Middle frontal gyrus (tissue), 1 donor: ENCODE measurements around the gene CKLF.
"Not testable (repeated sequence)": the region's sequence is repeated elsewhere in the genome, so short reads cannot be mapped to it uniquely, and the experiment has no call there.

ENCODE experiments used
- DNase-seq: peaks from one replicate; pipeline ENCODE4 v3.0.0-alpha.2; 2015; ENCODE audit warnings: low spot score; ENCODE audit errors: extremely low spot score

CKLF gene

DNA sequence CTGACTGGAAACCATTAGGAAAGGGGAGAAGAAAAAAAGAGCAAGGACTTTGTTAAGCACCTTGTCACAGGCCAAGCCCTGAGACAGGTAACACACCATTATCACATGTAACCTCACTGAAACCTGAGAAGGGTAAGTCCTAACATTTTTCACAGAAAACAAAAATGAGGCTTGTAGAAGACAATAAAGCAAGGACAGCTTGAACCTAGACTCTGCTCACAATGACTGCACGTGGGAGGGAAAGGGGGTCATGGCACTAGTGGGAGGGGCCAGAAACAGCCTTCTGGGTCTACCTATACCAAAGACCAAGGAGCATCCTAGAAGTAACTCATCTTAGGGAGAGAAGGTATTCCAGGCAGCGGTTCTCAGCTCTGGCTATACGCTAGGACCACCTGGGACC is 10.0 kb upstream of the CKLF start:
- no peak for DNase-seq

DNA sequence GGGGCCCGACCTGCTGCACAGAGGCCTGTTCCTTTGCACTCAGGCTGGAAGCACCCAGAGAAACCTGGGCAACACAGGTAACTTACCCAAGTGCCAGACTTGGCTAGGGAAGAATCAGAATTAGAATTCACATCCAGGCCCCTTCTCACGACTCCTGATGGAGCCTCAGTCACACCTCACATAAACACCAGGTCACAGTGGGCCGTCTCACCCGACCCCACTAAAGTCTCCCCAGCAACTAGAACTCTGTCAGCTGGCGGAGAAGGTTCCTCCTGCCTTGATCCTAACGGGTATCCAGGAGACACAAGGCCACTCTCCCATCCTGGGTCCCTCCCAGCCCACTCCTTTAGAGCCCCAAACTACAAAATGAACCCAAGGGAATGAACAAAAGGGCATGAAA is 8.8 kb upstream of the CKLF start:
- DNase-seq = no peak

DNA sequence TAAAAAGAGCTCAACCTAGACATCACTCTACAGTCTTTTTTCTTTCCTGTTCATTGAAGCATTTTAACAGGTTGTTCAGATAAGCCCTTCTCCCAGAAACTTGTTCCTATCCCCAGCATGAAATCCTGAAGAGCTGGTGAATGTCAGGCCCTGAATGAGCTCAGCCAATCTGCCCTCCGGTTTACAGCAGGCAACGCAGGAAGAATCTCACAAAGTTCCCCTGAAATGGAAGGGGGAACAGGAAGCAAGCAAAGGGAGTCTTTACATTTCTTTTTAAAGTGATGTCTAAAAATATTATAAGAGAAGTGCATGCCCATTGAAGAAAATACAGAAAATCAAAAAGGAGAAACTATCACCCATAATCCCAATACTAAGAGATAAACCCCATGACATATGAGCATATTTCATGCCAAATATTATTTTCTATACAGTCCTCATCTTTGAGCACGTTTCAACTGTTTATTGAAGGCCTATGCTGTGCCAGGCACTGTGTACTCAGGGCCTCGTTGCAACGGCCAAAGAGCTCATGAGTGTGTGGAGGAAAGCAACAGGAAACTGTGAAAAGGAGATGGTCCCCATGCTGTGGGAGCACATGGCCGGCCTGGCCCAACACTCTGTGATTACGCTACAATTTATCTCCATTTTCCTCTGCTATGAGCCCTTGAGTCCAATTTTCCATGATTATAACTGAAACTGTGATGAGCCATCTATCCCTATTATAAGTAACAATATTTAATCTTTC is 8.2 kb upstream of the CKLF start:
- no peak for DNase-seq

DNA sequence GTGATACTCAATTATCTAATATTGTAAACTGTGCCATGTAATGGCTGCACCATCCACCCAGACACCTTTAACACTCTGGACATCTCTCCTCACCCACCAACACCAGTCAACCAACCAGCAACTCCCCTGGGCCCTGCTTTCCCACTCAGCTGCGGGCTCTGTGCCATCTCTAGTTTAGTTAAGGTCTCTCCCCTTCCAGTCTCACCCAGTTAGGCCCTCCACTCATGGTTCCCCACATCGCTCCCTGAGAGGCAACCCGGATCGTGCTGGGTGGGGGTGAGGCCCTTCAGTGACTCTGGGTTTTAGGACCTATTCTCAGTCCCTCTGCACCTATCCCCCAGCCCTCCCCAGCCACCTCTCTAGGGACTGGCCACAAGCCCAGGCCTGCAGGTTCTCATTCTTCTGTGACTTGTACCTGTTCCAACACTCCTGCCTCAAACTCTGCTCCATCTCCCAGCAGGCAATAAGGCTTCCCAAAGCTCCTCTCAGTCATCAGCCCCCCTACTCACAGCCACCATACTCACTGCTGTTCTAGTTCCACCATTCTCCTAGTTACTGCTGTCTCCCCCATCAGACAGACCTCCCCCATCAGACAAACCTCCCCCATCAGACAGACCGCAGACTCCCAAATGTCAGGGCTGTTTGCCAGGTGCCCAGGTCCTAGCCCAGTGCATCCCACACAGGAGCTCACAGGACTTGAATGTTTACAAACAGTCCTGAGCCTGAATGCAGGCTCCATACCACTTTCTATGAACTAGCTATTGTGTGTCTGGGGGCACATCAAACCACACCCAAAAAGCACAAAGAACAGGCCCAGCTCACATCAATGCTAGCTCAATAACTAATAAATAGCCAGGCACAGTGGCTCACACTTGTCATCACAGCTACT is 5.0 kb upstream of the CKLF start:
- DNase-seq = no peak

DNA sequence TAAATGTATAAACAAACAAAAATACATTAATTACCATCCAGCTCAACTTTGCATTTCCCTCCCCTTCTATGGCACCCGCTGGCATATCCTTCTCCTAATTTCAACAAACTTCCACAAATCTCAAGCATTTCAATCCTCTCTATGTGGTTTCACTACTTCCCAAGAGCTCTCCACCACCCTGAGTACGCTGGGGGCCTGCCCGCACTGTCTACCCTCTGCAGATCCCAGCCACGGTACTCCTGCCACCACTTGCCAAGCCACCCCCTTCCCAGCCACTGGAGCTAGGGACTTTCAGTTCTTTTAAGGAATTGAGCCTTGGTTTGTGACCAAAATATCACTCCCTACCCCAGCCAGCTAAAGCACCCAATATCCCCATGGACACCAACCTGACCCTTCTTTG is 4.3 kb upstream of the CKLF start:
- no peak for DNase-seq

DNA sequence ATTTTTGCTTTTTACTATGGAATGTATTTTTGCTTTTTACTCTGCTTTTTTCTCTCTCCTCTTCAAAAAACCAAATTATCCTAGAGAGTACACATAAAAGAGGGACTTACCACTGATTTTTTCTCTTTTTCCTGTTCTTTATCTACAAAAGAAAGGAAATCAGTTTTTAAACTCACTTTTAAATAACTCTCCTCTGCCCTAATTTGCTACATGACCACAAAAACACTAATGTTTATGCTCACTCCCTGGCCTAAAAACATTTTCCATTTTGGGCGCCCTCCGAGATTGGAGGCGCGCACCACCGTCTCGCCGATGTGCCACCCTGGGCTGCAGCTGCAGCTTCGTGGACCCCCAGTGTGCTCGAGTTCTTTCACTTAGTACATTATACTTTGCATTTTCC is 3.5 kb upstream of the CKLF start:
- DNase-seq = no peak

DNA sequence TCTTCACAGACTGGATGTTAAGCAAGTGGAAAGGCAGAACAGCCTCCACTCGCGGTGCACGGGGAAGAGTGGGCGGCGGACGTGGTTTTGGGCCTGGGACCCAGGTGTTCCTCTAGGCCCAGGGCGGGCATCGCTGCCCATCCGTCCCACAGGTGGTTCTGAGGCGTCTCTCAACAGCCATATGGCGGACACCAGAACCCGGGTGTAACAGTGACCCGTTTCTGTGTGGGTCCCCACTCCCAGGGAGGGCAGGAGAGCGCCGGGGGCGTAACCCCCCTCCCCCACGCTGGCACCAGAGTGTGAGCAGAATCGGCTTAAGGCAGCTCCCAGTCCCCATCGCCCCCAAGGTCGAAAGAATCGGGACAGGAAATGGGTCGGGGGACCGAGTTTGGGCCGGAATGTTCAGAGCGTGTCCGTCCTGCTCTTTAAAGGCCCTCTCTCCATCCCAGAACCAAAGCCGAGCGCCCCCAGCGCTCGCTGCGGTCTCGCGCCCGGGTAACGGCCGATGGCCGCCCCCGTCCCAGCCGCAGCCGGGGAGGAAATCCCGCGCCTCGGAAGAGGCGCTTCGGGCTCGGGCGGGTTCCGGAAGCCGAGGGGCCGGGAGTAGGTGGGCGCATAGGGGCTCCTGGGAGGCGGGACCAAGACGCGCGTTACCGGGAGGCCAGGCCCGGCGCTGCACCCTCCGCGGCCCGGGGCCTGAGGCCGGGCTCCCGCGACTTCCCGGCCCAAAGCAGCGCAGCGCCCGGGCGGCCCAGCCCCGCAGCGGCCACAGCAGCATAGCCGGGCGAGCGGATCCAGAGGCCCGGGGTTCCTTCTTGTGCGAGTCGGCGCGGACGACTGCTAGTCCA is 2.9 kb upstream of the CKLF start, which contains the start of gene TK2:
Gene TK2, minus strand, starts transcription at position 839 of the 848 bp plus-strand sequence. Its CDS starts 61 bp downstream, at position 778.
- peak; percentile 50 for DNase-seq

DNA sequence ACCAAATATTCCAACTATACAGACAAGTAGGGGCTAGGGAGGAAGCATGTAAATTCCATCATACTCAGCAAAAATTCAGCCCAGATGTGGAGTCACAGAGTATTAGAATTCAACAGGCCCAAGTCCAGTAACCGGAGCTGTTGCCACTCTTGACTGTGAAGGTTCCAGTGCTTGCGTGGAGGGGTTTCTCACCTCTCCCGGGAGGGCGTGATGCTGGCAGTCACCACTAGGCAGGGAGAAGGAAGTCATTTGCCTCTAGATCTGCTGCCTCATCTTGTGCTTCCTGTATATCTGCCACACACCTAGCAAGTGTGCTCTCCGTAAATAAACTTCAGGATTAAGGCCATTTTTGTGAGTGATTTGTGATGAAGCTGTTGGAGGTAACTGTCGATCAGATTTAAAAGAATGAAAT is 1.0 kb upstream of the CKLF start:
- no peak for DNase-seq

DNA sequence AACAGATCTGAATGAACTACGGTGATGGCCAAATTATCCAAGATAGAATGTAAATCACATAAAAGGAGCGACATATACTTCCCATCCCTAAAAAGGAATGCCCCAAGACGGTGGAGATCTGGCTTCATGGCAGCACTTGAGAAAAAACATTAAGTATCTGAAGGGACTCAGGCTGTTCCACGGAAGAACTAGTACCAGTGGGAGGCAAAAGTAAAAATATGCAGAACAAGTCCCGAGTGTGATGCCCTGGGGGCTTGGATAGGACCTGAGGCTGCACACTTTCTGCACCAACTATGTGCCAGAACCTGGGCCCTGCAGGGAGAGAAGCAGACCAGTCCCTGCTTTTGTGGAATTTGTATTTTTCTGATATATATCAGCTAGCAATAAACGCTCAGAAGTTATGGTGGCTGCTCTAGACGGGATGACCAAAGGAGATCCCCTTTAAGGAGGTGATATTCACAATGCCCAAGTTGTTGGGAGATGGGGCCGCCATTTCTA is 539 bp upstream of the CKLF start:
- no peak for DNase-seq

DNA sequence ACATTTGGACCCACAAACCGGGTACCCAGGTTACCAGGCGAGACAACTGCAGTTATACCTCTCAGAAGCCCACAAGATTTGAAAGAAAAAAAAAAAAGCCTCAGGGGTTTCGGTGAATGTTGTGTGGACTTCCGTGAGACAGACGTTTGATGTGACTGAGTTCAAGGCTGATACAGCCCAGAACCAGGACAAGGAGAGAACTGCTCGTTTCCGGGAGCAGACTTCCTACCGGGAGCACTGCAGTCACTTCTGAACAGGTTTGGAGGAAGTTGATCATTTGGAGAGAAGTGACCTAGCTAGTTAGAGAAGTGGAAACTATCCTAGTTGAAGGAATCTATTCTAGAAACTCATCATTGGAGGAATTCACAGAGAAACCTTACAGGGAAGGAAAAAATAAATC is 847 bp downstream of the CKLF start:
- no peak for DNase-seq

DNA sequence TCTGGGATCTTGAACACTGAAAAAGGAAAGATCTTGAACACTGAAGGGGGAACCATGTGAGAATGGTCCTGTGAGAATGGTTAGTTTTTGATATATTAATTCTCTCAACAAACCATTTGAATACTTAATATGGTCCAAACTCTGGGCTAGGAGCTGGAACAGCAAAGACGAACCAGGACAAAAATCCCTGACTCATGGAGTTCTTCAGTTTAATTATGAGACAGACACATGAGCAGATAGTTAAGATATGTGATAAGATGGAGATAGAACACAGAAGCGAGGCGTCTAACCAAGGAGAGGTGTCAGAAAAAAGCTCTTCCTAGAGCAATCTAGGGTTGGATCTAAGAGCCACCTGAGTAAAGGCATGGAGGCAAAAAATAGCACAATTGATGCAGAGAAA is 1.6 kb downstream of the CKLF start:
- DNase-seq = no peak

DNA sequence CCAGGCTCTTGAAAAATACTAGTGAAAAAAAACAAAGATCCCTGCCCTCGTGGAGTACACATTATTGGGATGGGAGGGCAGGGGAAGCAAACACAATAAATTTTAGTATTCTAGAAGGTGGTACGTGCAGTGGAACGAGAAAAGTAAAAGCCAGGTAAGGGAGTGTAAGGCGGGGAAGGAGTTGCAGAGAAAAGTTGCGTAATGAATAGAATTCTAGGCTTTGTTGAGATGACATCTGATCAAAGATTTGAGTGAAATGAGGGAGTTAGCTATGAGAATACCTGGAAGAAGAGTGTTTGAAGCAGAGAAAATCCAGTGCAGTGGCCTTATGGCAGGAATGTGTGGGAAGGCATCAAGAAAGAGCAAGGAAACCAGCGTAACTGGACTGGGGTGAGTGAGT is 2.1 kb downstream of the CKLF start:
- DNase-seq = no peak

DNA sequence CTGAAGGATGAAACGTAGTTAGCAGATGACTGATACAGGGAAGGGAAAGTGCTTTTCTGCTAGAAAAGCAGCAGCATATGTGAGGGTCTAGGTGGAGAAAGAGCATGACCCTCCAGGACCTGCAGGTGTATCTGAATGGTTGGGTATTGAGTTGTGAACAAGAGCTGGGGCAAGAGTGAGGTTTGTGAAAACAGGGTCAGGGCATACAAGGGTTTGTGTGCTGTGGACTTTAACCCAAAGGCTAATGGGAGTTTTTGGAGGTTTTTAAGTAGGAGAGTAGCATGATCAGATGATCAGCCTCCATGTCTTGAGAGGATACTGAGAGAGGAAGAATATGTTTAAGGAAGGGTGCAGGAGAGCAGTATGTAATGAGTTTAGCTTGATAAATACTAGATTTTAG is 7.7 kb downstream of the CKLF start:
- DNase-seq = no peak

DNA sequence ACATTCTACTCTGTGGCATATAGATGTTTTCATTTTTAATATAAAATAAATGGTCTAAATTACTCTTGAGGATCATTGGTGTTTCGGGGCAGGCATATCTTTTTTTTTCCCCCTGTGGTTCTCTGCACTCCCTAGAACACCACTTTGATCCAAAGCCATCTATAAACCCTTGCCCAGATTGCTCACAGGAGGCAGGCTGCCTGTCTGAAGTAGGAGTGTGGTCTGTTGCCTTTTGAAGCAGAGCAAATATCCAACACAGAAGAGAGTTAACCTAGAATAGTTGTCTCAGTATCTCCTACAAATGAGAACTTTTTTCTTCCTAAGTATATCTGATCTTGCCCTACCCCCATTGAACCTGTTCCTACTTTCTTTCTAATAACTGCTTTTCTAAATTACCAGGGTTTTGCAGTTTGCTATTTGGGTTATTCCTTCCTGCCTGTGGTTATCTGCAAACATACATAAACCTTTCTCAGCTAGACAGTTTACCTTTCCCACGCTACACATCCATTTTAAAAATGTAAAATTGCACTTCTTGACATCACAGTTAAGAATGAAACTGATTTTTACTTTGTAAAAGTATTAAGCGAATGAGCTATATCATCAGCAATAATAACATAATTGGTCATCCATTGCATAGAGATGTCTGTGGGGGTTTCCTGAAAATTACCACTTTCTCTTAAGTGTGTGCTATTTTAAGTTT is 9.2 kb downstream of the CKLF start:
- DNase-seq = no peak

DNA sequence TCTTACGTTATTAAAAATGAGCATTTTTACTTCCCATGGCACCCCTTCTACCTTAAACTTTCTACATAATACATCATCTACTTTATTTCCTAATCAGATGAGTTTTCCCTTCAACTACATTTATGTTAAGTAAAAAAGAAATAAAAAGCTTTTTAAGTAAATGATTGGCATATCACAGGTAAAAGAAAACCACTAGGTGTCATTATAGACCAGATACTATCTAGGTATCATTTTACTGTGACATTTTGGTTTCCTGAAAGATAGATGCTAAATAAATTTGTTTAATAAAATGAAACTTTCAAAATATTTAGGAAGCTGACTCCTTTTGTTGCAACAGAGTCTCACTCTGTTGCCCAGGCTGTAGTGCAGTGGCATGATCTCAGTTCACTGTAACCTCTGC is 10.0 kb downstream of the CKLF start:
- DNase-seq = no peak

DNA sequence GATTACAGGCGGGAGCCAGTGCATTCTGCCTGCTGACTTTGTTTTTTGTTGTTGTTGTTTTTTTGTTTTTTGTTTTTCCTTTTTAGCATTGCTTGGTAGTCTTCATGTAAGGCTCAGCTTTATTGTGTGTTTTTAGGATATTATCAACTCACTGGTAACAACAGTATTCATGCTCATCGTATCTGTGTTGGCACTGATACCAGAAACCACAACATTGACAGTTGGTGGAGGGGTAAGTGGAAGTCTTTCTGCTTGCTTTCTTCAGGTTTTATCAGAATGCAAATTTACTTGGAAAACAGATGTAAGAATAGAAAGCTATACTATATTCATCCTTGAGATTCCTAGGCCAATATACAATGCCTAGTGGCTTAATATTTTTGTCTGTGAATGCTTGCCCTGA is 10.6 kb downstream of the CKLF start:
- DNase-seq = no peak

DNA sequence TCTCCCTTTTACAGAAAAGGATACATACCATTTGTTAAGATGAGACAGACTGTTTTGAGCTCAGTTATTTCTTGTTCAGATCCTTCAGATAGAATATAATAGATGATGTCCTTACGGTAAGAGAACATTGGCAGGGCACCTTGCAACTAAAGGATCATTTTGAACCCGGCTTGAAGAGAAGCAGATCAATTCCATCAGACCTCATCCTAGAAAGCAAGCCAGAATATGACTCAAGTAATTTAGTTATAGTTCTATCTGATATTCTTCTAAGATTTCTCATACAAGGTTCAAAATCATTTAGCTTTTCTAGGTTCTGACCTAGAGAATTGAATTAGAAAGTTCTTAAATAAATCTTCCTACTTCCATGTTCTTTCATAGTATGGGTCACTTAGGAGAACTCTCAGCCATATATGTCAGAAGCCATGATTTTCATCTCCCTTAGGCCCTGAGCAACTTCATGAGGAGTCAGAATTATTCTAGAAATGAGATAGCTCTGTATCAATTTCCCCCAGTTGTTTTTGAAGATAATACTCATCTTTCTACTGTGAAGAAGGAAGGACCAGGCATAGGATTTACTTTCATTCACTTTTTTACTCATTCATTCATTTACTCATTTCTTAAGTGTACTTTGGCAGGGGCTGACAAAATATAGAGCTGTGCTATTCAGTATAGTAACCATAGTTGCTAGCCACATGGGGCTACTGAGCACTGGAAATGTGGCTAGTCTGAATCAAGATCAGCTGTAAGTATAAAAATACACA is 11.4 kb downstream of the CKLF start:
- no peak for DNase-seq

DNA sequence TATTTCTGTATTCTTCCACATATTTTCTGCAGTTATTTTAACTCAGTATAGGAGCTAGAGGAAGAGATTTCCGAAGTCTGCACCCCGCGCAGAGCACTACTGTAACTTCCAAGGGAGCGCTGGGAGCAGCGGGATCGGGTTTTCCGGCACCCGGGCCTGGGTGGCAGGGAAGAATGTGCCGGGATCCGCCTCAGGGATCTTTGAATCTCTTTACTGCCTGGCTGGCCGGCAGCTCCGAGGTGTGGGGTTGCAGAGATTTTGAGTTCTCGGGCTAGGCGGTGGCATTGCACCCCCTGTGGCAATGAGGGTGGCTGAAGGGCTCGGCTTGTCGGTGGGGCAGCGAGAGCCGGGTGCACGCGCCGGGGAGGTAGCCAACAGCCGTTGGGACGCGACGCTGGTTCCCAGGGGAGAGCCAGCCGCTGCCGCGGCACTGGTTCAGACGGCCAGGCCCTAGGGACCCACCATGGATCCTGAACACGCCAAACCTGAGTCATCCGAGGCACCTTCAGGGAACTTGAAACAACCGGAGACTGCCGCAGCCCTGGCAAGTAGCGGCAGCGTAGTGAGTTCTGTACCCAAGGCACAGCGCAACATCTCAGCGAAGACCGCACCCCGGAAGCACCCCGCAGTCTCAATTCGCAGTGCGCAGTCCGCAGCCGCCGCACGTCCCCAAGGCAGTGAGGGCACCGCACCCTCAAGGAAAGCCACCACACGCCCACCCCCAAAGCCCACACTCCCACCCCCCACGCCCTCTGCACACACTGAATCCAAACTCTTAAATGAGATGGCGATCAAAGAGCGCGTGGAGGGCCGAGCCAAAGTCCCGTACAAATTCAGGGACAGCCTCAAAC is 13.9 kb downstream of the CKLF start, which contains the start of gene CMTM1:
Gene CMTM1, plus strand, starts transcription at position 389 of the 851 bp plus-strand sequence. Its CDS starts 75 bp downstream, at position 464.
- DNase-seq = no peak

DNA sequence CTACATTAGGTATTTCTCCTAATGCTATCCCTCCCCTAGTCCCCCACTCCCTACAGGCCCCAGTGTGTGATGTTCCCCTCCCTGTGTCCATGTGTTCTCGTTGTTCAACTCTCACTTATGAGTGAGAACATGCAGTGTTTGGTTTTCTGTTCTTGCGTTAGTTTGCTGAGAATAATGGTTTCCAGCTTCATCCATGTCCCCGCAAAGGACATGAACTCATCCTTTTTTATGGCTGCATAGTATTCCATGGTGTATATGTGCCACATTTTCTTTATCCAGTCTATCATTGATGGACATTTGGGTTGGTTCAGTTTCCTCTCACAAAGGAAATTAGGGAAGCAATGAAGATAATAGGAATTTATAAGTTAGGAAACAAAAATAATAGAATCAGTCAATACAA is 14.9 kb downstream of the CKLF start:
- DNase-seq = not testable (repeated sequence)
